Neural progenitor cell (in vitro differentiated cells): Measurements from ENCODE around the gene CYP2S1.

Experiments
- EZH2 ChIP-seq: fragments of 200-600 bp; sonication (generic); IDR thresholded peaks from 2 replicates; pipeline ENCODE4 v1.6.1; 2017; ENCODE audit warnings: antibody characterized with exemption, mild to moderate bottlenecking, moderate library complexity
- EZH2phosphoT487 ChIP-seq: fragments of 200-600 bp; sonication (generic); IDR thresholded peaks from 2 replicates; pipeline ENCODE4 v1.6.1; 2017; ENCODE audit warnings: antibody characterized with exemption
- TF ChIP-seq, protein P1 (sequence below): fragments of 200-600 bp; sonication (generic); IDR thresholded peaks from 2 replicates; pipeline ENCODE4 v1.5.1; 2017; ENCODE audit warnings: antibody characterized with exemption, mild to moderate bottlenecking

DNA sequence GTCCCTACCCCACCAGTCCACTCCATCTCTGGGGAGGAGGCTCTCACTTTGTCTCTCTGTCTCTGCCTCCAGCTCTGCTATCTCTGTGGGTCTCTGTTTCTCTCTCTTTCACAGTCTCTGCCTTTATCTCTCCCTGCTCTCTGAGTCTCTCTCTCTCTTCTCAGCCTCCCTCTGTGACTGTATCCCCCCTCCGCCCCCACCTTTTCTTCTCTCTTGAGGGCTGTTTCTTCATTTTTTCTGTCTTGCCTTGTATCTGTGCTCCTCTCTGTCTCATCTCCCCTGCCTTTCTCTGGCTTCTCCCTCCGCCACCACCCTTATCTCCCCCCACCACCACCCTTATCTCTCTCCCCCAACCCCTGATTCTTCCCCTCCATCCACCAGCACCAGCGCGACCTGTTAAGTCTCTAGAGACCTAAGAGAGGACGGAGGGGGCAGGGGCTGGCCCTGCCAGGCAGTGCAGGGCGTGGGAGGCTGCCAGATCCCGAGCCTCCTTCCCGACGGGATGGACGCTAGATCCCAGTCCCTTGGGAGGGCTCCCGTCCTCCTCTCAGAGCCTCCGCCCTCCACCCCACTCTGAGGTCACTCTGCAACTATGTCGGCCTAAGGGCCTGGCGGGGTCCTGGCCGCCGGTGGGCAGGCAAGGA, 27.0 kb downstream of the CYP2S1 start:
- TF ChIP-seq, protein P1, sequence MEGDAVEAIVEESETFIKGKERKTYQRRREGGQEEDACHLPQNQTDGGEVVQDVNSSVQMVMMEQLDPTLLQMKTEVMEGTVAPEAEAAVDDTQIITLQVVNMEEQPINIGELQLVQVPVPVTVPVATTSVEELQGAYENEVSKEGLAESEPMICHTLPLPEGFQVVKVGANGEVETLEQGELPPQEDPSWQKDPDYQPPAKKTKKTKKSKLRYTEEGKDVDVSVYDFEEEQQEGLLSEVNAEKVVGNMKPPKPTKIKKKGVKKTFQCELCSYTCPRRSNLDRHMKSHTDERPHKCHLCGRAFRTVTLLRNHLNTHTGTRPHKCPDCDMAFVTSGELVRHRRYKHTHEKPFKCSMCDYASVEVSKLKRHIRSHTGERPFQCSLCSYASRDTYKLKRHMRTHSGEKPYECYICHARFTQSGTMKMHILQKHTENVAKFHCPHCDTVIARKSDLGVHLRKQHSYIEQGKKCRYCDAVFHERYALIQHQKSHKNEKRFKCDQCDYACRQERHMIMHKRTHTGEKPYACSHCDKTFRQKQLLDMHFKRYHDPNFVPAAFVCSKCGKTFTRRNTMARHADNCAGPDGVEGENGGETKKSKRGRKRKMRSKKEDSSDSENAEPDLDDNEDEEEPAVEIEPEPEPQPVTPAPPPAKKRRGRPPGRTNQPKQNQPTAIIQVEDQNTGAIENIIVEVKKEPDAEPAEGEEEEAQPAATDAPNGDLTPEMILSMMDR: no peak
- TF ChIP-seq EZH2phosphoT487 (no peak), EZH2 (no peak)
